ENCODE measurements around the gene MYH14. TPM values are rescaled to one million over a fixed set of nuclear protein-coding genes. Genes with fewer than 3 reads are reported as not detected.

Gene MYH14
- total RNA-seq, 1 donor from 2014 or later = 85.4 TPM

- DNase-seq (ENCODE audit: low spot score) = no peak
- intact Hi-C loops (cut with DNase I) = no loop called here
These were observed 46.2 kb downstream of the MYH14 start for GRCh38 chr19:50249636-50250035.

GRCh38 chr19:50250450-50251136 is 47.2 kb downstream of the MYH14 start:
- intact Hi-C loops (cut with DNase I) = no loop called here
- no peak for DNase-seq (ENCODE audit: low spot score)

GRCh38 chr19:50252111-50252886 is 48.9 kb downstream of the MYH14 start:
- DNase-seq (ENCODE audit: low spot score) = no peak
- intact Hi-C loops (cut with DNase I) = no loop called here

- DNase-seq (ENCODE audit: low spot score) = no peak
- intact Hi-C loops (cut with DNase I) = no loop called here
These were observed 49.5 kb downstream of the MYH14 start for GRCh38 chr19:50252887-50253268.

- intact Hi-C loops (cut with DNase I) = no loop called here
- DNase-seq (ENCODE audit: low spot score) = no peak
These were observed 51.7 kb downstream of the MYH14 start for GRCh38 chr19:50255115-50255514.

- intact Hi-C loops (cut with DNase I) = no loop called here
- DNase-seq (ENCODE audit: low spot score) = no peak
These were observed 53.7 kb downstream of the MYH14 start for GRCh38 chr19:50257141-50257540.

- intact Hi-C loops (cut with DNase I) = no loop called here
- DNase-seq (ENCODE audit: low spot score) = no peak
These were observed 55.5 kb downstream of the MYH14 start for GRCh38 chr19:50258918-50259372.

- no peak for DNase-seq (ENCODE audit: low spot score)
- intact Hi-C loops (cut with DNase I) = no loop called here
These were observed 58.1 kb downstream of the MYH14 start for GRCh38 chr19:50261446-50261970.

- intact Hi-C loops (cut with DNase I) = no loop called here
- DNase-seq (ENCODE audit: low spot score) = no peak
These were observed 59.8 kb downstream of the MYH14 start for GRCh38 chr19:50263176-50263575.

GRCh38 chr19:50264483-50265186 is 61.2 kb downstream of the MYH14 start:
- DNase-seq (ENCODE audit: low spot score) = no peak
- intact Hi-C loops (cut with DNase I) = no loop called here

GRCh38 chr19:50266041-50266440 is 62.6 kb downstream of the MYH14 start:
- intact Hi-C loops (cut with DNase I) = no loop called here
- no peak for DNase-seq (ENCODE audit: low spot score)

- DNase-seq (ENCODE audit: low spot score) = no peak
- intact Hi-C loops (cut with DNase I) = no loop called here
These were observed 63.5 kb downstream of the MYH14 start for GRCh38 chr19:50266896-50267295.

GRCh38 chr19:50268041-50268440 is 64.6 kb downstream of the MYH14 start:
- intact Hi-C loops (cut with DNase I) = no loop called here
- DNase-seq (ENCODE audit: low spot score) = no peak

GRCh38 chr19:50268501-50268900 is 65.1 kb downstream of the MYH14 start:
- intact Hi-C loops (cut with DNase I) = no loop called here
- DNase-seq (ENCODE audit: low spot score) = no peak

- intact Hi-C loops (cut with DNase I) = no loop called here
- DNase-seq (ENCODE audit: low spot score) = no peak
These were observed 66.2 kb downstream of the MYH14 start for GRCh38 chr19:50269653-50270052.

- DNase-seq (ENCODE audit: low spot score) = no peak
- intact Hi-C loops (cut with DNase I) = no loop called here
These were observed 69.0 kb downstream of the MYH14 start for GRCh38 chr19:50272263-50272897.

GRCh38 chr19:50273821-50274220 is 70.4 kb downstream of the MYH14 start:
- intact Hi-C loops (cut with DNase I) = no loop called here

GRCh38 chr19:50275577-50276368 is 72.4 kb downstream of the MYH14 start:
- intact Hi-C loops (cut with DNase I) = no loop called here
- DNase-seq (ENCODE audit: low spot score) = no peak

More at GRCh38 chr19:50273821-50274220, 70.4 kb downstream of the MYH14 start:
- no peak for DNase-seq (ENCODE audit: low spot score)
